Fibroblast of pulmonary artery (primary cell): ENCODE measurements around the gene TDRD1.

Experiments used
- DNase-seq: peaks from one replicate; pipeline ENCODE4 v3.0.0-alpha.2; 2010; ENCODE audit warnings: low read depth
- H3K4me3 ChIP-seq: replicated peaks from 2 replicates; pipeline ENCODE4 v1.5.1; 2011; ENCODE audit warnings: low read depth, mild to moderate bottlenecking, control low read depth, low read length, moderate library complexity
- TF ChIP-seq, protein P1 (sequence below): IDR thresholded peaks from 2 replicates; pipeline ENCODE4 v1.5.1; 2011; ENCODE audit warnings: mild to moderate bottlenecking, control low read depth, low read length, inconsistent platforms; ENCODE audit errors: missing control alignments

TDRD1 gene

DNA sequence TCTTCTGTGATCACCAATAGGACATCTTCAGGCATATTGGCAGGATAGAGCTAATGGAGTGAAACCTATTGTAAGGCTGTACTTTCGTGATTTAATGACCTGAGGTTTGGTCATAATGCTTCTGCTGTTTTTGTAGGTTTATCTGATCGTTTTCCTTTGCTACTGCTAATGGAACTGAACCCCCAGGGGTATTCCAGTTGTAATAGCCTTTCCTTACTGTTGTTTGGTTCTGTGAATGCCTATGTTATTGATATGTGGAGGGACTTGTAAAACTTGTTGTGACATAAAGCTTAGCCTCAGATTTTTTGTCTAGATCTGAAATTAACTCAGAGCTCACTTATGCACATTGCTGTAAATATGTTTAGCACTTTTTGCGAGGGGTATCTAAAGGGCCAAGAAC lies 49.0 kb downstream of the TDRD1 start:
- no peak overlapping the region for H3K4me3 ChIP-seq
- TF ChIP-seq, protein P1, sequence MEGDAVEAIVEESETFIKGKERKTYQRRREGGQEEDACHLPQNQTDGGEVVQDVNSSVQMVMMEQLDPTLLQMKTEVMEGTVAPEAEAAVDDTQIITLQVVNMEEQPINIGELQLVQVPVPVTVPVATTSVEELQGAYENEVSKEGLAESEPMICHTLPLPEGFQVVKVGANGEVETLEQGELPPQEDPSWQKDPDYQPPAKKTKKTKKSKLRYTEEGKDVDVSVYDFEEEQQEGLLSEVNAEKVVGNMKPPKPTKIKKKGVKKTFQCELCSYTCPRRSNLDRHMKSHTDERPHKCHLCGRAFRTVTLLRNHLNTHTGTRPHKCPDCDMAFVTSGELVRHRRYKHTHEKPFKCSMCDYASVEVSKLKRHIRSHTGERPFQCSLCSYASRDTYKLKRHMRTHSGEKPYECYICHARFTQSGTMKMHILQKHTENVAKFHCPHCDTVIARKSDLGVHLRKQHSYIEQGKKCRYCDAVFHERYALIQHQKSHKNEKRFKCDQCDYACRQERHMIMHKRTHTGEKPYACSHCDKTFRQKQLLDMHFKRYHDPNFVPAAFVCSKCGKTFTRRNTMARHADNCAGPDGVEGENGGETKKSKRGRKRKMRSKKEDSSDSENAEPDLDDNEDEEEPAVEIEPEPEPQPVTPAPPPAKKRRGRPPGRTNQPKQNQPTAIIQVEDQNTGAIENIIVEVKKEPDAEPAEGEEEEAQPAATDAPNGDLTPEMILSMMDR = no peak
- DNase-seq = no peak

DNA sequence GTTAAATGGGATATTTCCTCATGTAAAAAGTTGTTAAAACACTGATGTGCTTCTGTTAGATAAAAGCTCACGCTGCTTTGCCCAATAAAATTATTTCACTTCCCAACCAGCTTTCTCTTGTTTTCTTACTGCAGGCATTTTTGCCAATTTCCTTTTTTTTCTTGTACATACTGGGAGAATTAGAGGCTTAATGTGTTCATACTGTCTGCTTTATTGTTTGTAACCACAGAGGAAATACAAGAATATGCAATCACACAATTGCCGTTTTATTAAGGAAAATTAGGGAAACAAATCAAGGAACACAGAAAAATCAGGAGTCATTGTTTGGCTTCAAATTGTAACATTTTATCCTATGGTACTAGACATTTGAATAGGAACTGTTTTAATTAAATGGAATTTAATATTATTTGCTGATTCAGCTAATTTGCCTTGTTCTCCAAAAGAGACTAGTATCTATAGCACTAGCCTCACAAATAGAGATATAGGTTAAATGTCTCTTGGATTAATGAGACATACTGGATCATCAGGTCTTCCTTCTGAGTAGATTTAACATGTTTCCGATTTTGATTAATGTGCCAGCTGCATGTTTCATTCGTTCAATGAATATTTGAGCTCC lies 53.5 kb downstream of the TDRD1 start:
- H3K4me3 ChIP-seq = no peak overlapping the region
- DNase-seq = no peak
- TF ChIP-seq, protein P1 = no peak

DNA sequence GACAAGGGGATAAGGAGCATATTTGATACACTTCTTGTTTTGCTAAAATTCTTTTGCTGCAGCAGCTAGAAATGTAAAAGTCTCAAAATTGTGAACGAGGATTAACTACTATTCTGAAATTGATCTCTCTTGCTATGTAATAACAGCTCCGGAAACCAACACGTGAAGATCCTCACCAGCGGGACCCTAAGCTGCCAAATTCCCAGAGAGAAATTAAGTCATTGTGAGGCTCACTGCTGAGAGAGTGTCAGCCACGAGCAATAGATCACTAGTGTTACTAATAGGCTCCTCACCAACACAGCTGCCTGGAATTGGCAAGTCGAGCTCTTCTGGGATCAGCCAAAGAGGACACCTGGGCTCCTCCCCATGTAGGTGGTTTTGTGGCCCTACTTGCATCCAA lies 54.3 kb downstream of the TDRD1 start:
- TF ChIP-seq, protein P1 = no peak
- no peak overlapping the region for H3K4me3 ChIP-seq
- no peak for DNase-seq

DNA sequence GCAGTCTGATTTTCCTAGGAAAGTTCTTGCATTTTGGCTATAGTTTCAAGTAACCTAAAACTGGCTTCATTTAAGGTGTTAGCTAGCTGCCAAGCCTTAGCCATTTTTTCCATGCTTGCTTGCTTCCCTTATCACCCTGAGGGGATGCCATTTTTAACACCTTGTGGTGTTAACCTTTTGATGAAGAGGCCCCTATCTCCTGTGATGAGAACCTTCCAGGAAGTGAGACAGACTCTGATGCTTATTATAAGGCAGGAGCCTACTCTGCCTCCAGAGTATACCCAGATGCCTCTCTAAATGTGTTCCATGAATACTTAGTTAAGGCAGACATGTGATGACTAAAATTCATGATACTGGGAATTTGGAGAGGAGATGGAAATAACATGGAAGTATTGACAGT lies 55.0 kb downstream of the TDRD1 start:
- no peak overlapping the region for H3K4me3 ChIP-seq
- DNase-seq = no peak
- TF ChIP-seq, protein P1 = no peak

DNA sequence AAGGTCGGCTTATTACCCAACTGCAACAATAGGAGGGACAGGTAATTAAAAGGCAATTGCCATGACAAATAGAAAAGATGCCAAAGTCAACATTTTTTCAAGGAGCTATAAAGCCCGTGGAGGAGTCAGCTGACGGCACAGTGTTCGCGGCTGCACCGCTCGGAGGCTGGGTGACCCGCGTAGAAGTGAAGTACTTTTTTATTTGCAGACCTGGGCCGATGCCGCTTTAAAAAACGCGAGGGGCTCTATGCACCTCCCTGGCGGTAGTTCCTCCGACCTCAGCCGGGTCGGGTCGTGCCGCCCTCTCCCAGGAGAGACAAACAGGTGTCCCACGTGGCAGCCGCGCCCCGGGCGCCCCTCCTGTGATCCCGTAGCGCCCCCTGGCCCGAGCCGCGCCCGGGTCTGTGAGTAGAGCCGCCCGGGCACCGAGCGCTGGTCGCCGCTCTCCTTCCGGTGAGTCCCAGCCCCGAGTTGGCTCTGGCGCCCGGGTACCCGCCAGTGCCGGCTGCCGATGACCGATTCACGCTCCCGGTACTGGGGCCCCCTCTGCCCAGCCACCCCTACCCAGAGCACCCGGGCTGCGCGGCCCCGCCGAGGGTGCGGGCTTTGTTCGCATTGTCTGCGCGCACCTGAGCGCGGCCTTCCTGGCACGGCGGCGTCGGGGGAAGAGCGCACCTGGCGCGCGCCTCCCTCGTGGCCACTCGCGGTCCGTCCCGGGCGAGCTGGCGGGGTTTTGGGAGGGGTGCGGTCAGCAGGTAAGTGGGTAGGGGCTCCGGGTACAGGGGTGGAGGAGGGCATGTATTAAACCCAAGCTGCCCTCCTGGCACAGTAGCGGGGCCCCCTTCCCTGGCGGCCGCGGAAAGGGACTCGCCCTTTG lies 60.2 kb downstream of the TDRD1 start, which contains the start of gene VWA2:
VWA2 (plus strand) TSS at position 138 of the 877 bp plus-strand sequence. CDS start 9,460 bp downstream, outside the sequence.
- H3K4me3 ChIP-seq = no peak within 1 kb of the TSS
- no peak for DNase-seq
- TF ChIP-seq, protein P1 = no peak

DNA sequence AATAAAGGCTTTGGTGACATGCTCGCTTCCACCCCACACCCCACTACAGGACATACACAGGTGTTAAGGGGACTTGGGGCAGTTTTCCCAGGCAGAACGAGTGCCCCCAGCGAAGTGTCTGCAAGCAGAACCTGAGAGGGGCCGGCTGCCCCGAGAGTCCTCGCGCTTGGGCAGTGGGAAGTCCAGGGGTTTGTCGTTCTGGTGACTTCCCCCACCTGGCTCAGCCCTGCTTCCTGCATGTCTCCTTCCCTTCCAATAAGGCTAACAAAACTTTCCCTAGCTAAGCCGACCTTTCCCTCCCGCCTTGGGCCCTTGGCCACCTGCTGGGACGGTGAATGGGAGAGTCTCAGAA lies 60.8 kb downstream of the TDRD1 start:
- no peak overlapping the region for H3K4me3 ChIP-seq
- TF ChIP-seq, protein P1 = no peak
- no peak for DNase-seq
